Keratinocyte (primary cell): ENCODE data around the gene GARIN5B.

ENCODE experiments used
- EZH2 ChIP-seq: IDR thresholded peaks from one replicate; pipeline ENCODE4 v1.6.1; 2012; ENCODE audit warnings: inconsistent platforms, mild to moderate bottlenecking, low read length, moderate library complexity
- TF ChIP-seq, protein P1 (sequence below), 3 experiments: IDR thresholded peaks in 1 of 3; conservative IDR thresholded peaks in 1 of 3; optimal IDR thresholded peaks in 1 of 3; 2 replicates in 2 of 3; 3 replicates in 1 of 3; pipeline versions ENCODE3 to v1.5.1; 2011; ENCODE audit warnings: low read length in 3 of 3, mild to moderate bottlenecking in 3 of 3, moderate library complexity in 2 of 3, control low read depth in 1 of 3, inconsistent platforms in 1 of 3; ENCODE audit not compliant: insufficient read depth in 2 of 3; ENCODE audit errors: extremely low read depth in 1 of 3

DNA sequence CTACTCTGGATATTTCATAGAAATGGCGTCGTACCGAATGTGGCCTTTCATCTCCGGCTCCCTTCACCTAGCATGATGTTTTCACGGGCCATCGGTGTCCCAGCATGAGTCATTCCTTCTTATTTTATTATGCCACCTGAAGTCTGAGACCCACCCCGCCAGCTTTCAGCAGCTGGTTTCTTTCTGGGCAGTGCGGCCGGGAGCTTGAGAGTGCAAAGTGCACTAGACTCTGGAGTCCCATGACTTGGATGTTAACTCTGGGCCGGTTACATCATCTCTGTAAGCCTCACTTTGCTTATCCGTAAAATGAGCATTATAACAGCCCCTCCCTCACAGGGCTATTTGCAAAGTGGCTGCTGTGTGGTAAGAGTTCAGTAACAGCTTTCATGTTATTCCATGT, 29.2 kb downstream of the GARIN5B start:
- TF ChIP-seq, protein P1, sequence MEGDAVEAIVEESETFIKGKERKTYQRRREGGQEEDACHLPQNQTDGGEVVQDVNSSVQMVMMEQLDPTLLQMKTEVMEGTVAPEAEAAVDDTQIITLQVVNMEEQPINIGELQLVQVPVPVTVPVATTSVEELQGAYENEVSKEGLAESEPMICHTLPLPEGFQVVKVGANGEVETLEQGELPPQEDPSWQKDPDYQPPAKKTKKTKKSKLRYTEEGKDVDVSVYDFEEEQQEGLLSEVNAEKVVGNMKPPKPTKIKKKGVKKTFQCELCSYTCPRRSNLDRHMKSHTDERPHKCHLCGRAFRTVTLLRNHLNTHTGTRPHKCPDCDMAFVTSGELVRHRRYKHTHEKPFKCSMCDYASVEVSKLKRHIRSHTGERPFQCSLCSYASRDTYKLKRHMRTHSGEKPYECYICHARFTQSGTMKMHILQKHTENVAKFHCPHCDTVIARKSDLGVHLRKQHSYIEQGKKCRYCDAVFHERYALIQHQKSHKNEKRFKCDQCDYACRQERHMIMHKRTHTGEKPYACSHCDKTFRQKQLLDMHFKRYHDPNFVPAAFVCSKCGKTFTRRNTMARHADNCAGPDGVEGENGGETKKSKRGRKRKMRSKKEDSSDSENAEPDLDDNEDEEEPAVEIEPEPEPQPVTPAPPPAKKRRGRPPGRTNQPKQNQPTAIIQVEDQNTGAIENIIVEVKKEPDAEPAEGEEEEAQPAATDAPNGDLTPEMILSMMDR (optimal IDR thresholded peaks at IDR 0.05 in 1 of 3, IDR thresholded peaks at IDR 0.05 in 1 of 3, conservative IDR thresholded peaks at IDR 0.05 in 1 of 3; ENCODE audit: extremely low read depth in 1 of 3, insufficient read depth in 2 of 3, low read length in 3 of 3) = no peak
- TF ChIP-seq EZH2 = no peak
